Measurements from ENCODE around the gene GOLGA2. TPM values are rescaled to one million over a fixed set of nuclear protein-coding genes. Genes with fewer than 3 reads are reported as not detected.

GOLGA2 gene
- total RNA-seq, 1 donor from 2014 or later = 74.9 TPM

DNA sequence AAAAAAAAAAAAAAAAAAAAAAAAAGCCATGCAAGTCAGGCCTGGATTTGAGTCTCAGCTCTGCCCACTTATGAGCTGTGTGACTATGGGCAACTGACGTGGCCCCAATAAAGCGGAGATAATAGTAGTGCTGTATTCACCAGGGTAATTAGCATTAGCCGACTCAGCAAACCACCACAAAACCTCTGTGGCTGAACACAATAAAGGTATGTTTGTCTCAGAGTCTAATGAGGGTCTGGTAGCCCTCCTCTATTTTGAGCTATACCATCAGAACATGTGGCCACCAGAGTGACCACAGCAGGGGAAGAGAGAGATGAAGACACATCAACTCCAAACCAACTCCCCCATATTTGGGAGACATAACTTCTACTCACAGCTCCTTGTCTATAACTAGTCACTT lies 16.2 kb upstream of the GOLGA2 start:
- DNase-seq (ENCODE audit: low spot score in 2 of 2) = no peak
- intact Hi-C loops (cut with DNase I) = no loop called here
- TF ChIP-seq, protein P1, sequence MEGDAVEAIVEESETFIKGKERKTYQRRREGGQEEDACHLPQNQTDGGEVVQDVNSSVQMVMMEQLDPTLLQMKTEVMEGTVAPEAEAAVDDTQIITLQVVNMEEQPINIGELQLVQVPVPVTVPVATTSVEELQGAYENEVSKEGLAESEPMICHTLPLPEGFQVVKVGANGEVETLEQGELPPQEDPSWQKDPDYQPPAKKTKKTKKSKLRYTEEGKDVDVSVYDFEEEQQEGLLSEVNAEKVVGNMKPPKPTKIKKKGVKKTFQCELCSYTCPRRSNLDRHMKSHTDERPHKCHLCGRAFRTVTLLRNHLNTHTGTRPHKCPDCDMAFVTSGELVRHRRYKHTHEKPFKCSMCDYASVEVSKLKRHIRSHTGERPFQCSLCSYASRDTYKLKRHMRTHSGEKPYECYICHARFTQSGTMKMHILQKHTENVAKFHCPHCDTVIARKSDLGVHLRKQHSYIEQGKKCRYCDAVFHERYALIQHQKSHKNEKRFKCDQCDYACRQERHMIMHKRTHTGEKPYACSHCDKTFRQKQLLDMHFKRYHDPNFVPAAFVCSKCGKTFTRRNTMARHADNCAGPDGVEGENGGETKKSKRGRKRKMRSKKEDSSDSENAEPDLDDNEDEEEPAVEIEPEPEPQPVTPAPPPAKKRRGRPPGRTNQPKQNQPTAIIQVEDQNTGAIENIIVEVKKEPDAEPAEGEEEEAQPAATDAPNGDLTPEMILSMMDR (IDR thresholded peaks at IDR 0.05) = no peak

DNA sequence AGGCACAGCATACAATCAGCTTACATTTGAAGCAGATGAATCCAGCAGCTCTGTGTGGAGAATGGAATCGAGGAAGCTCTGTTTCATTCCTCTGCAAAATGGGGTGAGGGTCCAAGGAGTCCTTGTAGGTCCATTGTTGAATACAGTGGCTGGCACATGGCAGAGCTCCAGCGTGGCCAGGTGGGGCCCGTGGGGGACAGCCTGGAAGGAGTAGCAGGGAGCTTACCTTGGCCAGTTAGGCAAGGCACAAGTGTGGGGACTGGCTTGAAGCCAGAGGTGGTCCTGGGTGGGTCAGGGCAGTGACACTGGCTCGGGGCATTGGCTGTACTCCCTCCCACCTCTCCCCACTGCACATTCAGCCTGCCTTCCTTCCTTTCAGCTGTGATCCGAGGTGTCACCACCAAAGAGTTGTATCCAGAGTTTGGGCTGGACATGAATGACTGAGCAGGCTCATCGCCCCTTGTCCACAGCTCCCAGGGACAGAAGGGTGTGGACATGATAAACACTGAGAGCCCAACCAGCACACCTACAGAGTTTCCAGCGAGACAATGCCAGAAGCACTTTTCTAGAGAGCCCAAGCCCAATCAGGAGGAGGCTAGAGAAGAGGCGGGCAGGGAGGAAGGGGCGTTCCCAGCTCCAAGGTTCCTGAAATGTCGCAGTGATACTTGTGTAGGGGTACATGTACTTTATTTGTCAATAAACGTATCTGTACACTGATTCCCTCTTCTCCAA lies 12.6 kb upstream of the GOLGA2 start:
- Histone ChIP-seq H3K36me3 (peaks cover 12 to 28% of the 10 kb centered on the region in 2 donors), H3K9me3 (no peaks in the 10 kb centered on the region), H3K27me3 (no peaks in the 10 kb centered on the region), H3K4me1 (no peaks in the 10 kb centered on the region), H3K27ac (no peak overlapping the region), H3K4me3 (no peak overlapping the region)
- intact Hi-C loops (cut with DNase I) = no loop called here
- TF ChIP-seq, protein P1 (IDR thresholded peaks at IDR 0.05) = no peak
- DNase-seq (ENCODE audit: low spot score in 2 of 2) = no peak

More for the DNA sequence above, 16.2 kb upstream of the GOLGA2 start:
- Histone ChIP-seq H3K27me3 (no peaks in the 10 kb centered on the region), H3K4me3 (no peak overlapping the region), H3K27ac (no peak overlapping the region), H3K36me3 (peaks cover 7 to 11% of the 10 kb centered on the region in 2 donors), H3K4me1 (no peaks in the 10 kb centered on the region), H3K9me3 (no peaks in the 10 kb centered on the region)

DNA sequence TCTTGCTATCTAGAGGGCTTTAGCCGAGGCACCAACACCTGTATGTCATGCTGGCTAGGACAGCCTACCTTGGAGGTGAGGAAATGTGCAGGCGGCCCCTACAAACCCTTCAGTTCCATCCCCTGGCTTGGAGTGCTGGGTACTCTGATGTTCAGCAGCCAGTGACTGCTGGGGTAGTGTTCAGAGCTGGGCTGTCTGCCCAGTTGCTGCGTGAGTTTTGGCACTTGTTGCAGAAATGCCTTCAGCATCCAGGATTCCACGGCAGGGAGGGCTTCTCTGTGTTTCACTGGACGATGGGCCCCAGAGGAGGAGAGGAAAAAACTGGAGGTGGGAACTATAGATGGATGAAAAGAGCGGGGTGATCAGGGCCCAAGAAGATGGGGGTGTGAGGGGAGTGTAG lies 10.6 kb upstream of the GOLGA2 start:
- TF ChIP-seq, protein P1 (IDR thresholded peaks at IDR 0.05) = no peak
- intact Hi-C loops (cut with DNase I) = no loop called here
- Histone ChIP-seq H3K36me3 (peaks cover 12 to 28% of the 10 kb centered on the region in 2 donors), H3K27ac (no peak overlapping the region), H3K27me3 (no peaks in the 10 kb centered on the region), H3K9me3 (no peaks in the 10 kb centered on the region), H3K4me3 (no peak overlapping the region), H3K4me1 (no peaks in the 10 kb centered on the region)
- DNase-seq (ENCODE audit: low spot score in 2 of 2) = no peak

DNA sequence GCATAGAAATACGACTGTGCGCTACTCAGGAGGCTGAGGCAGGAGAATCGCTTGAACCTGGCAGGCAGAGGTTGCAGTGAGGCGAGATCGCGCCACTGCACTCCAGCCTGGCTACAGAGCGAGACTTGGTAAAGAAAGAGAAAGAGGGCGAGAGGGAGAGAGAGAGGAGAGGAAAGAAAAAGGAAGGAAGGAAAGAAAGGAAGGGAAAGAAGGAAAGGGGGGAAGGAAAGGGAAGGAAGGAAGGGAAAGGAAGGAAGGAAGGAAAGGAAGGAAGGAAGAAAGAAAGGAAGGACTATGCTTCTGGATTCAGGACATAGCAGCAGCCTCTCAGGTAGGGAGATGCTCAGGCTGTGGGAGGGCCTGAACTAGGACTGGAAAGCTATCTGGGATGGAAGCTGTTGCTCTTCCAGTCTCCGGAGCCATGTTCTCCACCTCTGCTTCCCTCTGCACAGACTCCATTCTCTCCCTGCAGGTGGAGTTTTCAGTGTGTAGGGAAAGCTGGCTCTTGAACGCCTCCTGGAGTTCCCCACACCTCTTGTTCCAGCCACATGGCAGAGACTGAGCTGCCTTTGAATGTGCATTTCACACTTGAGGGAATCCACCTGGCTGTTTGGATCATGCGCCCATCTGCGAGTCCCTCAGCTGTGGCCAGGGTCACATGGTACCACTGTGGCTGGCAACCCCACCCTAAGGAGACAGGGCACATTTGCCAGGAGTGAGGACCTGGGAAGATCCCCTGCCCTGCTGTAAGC lies 9.4 kb upstream of the GOLGA2 start:
- intact Hi-C loops (cut with DNase I) = no loop called here
- no peak overlapping the region for H3K4me3 ChIP-seq
- TF ChIP-seq, protein P1 (IDR thresholded peaks at IDR 0.05) = no peak
- DNase-seq (ENCODE audit: low spot score in 2 of 2) = no peak
- no peaks in the 10 kb centered on the region for H3K4me1 ChIP-seq
- H3K9me3 ChIP-seq = no peaks in the 10 kb centered on the region
- no peak overlapping the region for H3K27ac ChIP-seq
- H3K36me3 ChIP-seq = peaks cover 12 to 28% of the 10 kb centered on the region in 2 donors
- no peaks in the 10 kb centered on the region for H3K27me3 ChIP-seq

DNA sequence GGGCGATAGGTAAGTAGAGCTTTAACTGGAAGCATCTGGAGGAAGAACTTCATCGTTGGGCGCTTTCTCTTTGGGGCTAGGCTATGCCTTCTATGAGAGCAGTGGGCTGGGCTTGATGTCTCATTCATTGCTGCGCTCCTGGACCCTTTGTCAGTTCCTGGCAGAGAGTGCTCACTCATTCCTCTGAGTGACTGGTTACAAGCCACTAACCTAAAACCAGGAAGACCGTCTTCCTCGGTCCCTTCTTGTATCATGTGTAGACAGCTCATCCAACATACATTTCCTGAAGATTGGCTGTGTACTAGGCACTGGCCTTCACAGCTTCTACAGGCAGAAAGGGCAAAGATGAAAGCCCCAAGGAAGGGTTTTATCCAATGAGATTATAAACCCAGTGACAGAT lies 6.7 kb upstream of the GOLGA2 start:
- Histone ChIP-seq H3K9me3 (no peaks in the 10 kb centered on the region), H3K4me1 (peaks cover 0 to under 1% of the 10 kb centered on the region in 2 donors), H3K27me3 (no peaks in the 10 kb centered on the region), H3K36me3 (peaks cover 5 to 17% of the 10 kb centered on the region in 2 donors), H3K27ac (no peak overlapping the region), H3K4me3 (no peak overlapping the region)
- intact Hi-C loops (cut with DNase I) = no loop called here
- TF ChIP-seq, protein P1 (IDR thresholded peaks at IDR 0.05) = no peak
- no peak for DNase-seq (ENCODE audit: low spot score in 2 of 2)
